Suprapubic skin (tissue), 4 donors: ENCODE measurements around the gene ATXN1.

Experiments
- CTCF ChIP-seq, 2 donors: fragments of 200-600 bp in 1 of 2; fragments of 450-650 bp in 1 of 2; sonication (generic) in 1 of 2; IDR thresholded peaks; one replicate each; pipeline ENCODE4 v1.5.1; 2016 to 2019; ENCODE audit warnings: antibody characterized with exemption in 2 of 2, mild to moderate bottlenecking in 1 of 2, moderate library complexity in 1 of 2
- EP300 ChIP-seq: sonication (generic); formaldehyde crosslinking; IDR thresholded peaks from one replicate; pipeline ENCODE4 v1.6.1; 2017; ENCODE audit warnings: antibody characterized with exemption
- POLR2A ChIP-seq, 2 donors: fragments of 450-650 bp; IDR thresholded peaks; one replicate each; pipeline ENCODE4 v1.6.1; 2017; ENCODE audit warnings: antibody characterized with exemption in 2 of 2, mild to moderate bottlenecking in 2 of 2, moderate library complexity in 2 of 2
- POLR2AphosphoS5 ChIP-seq, 3 donors: sonication (generic); formaldehyde crosslinking; IDR thresholded peaks; one replicate each; pipeline ENCODE4 v1.6.1; 2017; ENCODE audit warnings: antibody characterized with exemption in 3 of 3

GRCh38 chr6:16671302-16672289, 89.7 kb downstream of the ATXN1 start:
- TF ChIP-seq CTCF (IDR thresholded peaks at IDR 0.05) (no peak), POLR2A (IDR thresholded peaks at IDR 0.05) (no peak), EP300 (no peak), POLR2AphosphoS5 (IDR thresholded peaks at IDR 0.05) (no peak)
